GM12878 (cell line): ENCODE measurements around the gene YPEL2. TPM values are rescaled to one million over a fixed set of nuclear protein-coding genes. Genes with fewer than 3 reads are reported as not detected.
A peak's percentile ranks its signal among the peaks of the same experiment; 100 is the strongest.

Source experiments
- ATAC-seq: fragments of 200-7000 bp; cut with Tn5 transposase; 3 replicates; pipeline ENCODE4 v1.9.1; 2020; ENCODE audit warnings: mild to moderate bottlenecking, moderate library complexity
- BruUV-seq: library from RNA; stranded (reverse); fragments of 400-500 nt; replicated peaks from 2 replicates; lab custom pipeline; 2021; lab: Mats Ljungman, UMichigan
- CTCF ChIA-PET: fragments of 300-600 bp; sonication (Branson Sonifier 250); formaldehyde crosslinking; extraction: SDS; loops from one replicate; lab custom pipeline; 2021; ENCODE audit warnings: inconsistent platforms; lab: Yijun Ruan, JAX
- POLR2A ChIA-PET: fragments of 350-600 bp; formaldehyde crosslinking; extraction: SDS; loops from one replicate; lab custom pipeline; 2021; ENCODE audit warnings: inconsistent platforms; lab: Charles Lee
- RAD21 ChIA-PET: fragments of 300-600 bp; sonication (Branson Sonifier 250); formaldehyde crosslinking; loops from one replicate; lab custom pipeline; 2023; ENCODE audit warnings: antibody characterized with exemption; ENCODE audit not compliant: unreplicated experiment; lab: Charles Lee
- SMC1A ChIA-PET: fragments of 300-600 bp; sonication (Branson Sonifier 250); formaldehyde crosslinking; loops from one replicate; lab custom pipeline; 2023; ENCODE audit not compliant: unreplicated experiment, uncharacterized antibody; lab: Charles Lee
- DNase-seq: peaks from one replicate; pipeline ENCODE4 v3.0.0-alpha.2; 2011; ENCODE audit warnings: low read depth, low spot score
- FAIRE-seq: peaks from 3 replicates; lab custom pipeline; 2011; peaks lifted over from hg19 to GRCh38; lab: Jason Lieb, UNC
- H2AFZ ChIP-seq: 2 replicates; pipeline ENCODE4 v1.6.0; 2011; ENCODE audit warnings: low read depth, low read length, control low read depth; ENCODE audit not compliant: control insufficient read depth
- H3K27ac ChIP-seq: 2 replicates; pipeline ENCODE4 v1.5.1; 2011; ENCODE audit warnings: control low read depth; ENCODE audit not compliant: control insufficient read depth, insufficient read depth
- H3K27me3 ChIP-seq, 2 experiments: replicated peaks in 1 of 2; 2 replicates each; pipeline versions ENCODE4 v1.6.0 to v1.6.1; 2011; ENCODE audit warnings: low read length in 1 of 2; ENCODE audit not compliant: control insufficient read depth in 2 of 2, insufficient read depth in 2 of 2
- H3K36me3 ChIP-seq, 2 experiments: 2 replicates each; pipeline ENCODE4 v1.5.1; 2011; ENCODE audit warnings: low read length in 1 of 2; ENCODE audit not compliant: control insufficient read depth in 2 of 2, insufficient read depth in 2 of 2
- H3K4me1 ChIP-seq: 2 replicates; pipeline ENCODE4 v1.6.1; 2011; ENCODE audit warnings: mild to moderate bottlenecking, low read length, moderate library complexity, mixed read lengths; ENCODE audit not compliant: control insufficient read depth, insufficient read depth
- H3K4me2 ChIP-seq: 2 replicates; pipeline ENCODE4 v1.6.0; 2011; ENCODE audit warnings: control low read depth; ENCODE audit not compliant: control insufficient read depth, insufficient read depth
- H3K4me3 ChIP-seq: fragments of 200-600 bp; sonication (generic); 2 replicates; pipeline ENCODE4 v1.5.1; 2016
- H3K79me2 ChIP-seq: 2 replicates; pipeline ENCODE4 v1.6.0; 2011; ENCODE audit warnings: low read length; ENCODE audit not compliant: control insufficient read depth, insufficient read depth
- H3K9ac ChIP-seq: 2 replicates; pipeline ENCODE4 v1.8.0; 2011; ENCODE audit warnings: low read length, control low read depth, mixed read lengths; ENCODE audit not compliant: control insufficient read depth, insufficient read depth
- H3K9me3 ChIP-seq: replicated peaks from 3 replicates; pipeline ENCODE4 v1.5.1; 2011; ENCODE audit warnings: mild to moderate bottlenecking, low read length; ENCODE audit not compliant: control insufficient read depth, insufficient read depth
- H4K20me1 ChIP-seq: 2 replicates; pipeline ENCODE4 v1.6.0; 2011; ENCODE audit not compliant: control insufficient read depth, insufficient read depth
- BACH1 ChIP-seq: fragments of 450-650 bp; IDR thresholded peaks from 2 replicates; pipeline ENCODE4 v1.6.1; 2017; ENCODE audit warnings: mild to moderate bottlenecking, borderline replicate concordance
- CUX1 ChIP-seq: IDR thresholded peaks from 2 replicates; pipeline ENCODE4 v1.6.1; 2012; ENCODE audit warnings: improper control_type of control experiment, low read depth, low read length; ENCODE audit not compliant: insufficient replicate concordance
- EED ChIP-seq: sonication (generic); IDR thresholded peaks from 2 replicates; pipeline ENCODE4 v1.6.1; 2016; ENCODE audit warnings: antibody characterized with exemption, low read depth
- MEF2B ChIP-seq: fragments of 450-650 bp; IDR thresholded peaks from 2 replicates; pipeline ENCODE4 v1.6.1; 2018; ENCODE audit warnings: mild to moderate bottlenecking, moderate library complexity; ENCODE audit not compliant: partially characterized antibody, poor library complexity, severe bottlenecking
- RB1 ChIP-seq: fragments of 450-650 bp; formaldehyde crosslinking; IDR thresholded peaks from 2 replicates; pipeline ENCODE4 v1.6.1; 2017; ENCODE audit warnings: mild to moderate bottlenecking, borderline replicate concordance
- USF2 ChIP-seq: IDR thresholded peaks from 2 replicates; pipeline ENCODE4 v1.6.1; 2011; ENCODE audit warnings: low read depth, low read length, improper control_type of control experiment, borderline replicate concordance
- WGBS: methylation state at CpG from one replicate; pipeline ENCODE4 v1.1.6; 2016; ENCODE audit warnings: low lambda C conversion rate; ENCODE audit not compliant: insufficient replicate concordance, insufficient coverage; ENCODE audit errors: missing lambda C conversion rate; 5-methylcytosine and 5-hydroxymethylcytosine counted together
- in situ Hi-C: fragments of 300-500 bp; cut with MboI; formaldehyde crosslinking; loops from 9 replicates; pipeline ENCODE4 v1.14.3; 2018; ENCODE audit warnings: mixed read lengths
- intact Hi-C: fragments of 100-400 bp; cut with micrococcal nuclease; formaldehyde crosslinking; loops from one replicate; pipeline ENCODE4 v1.14.2; 2022; ENCODE audit not compliant: unreplicated experiment
- polyA plus RNA-seq, 11 experiments: library from polyadenylated mRNA; depleted of rRNA in 4 of 11; unstranded in 6 of 11; stranded (reverse) in 5 of 11; fragments of >200 nt; fragmentation: Nextera tagmentation in 4 of 11; fragmentation: Illumina TruSeq in 1 of 11; extraction: Ambion mirVana in 4 of 11; extraction: Trizol in 1 of 11; gene quantifications; 1 replicate in 1 of 11; 2 replicates in 10 of 11; pipeline versions ENCODE4 v1.2.1 to v1.2.3, GENCODE V29; 2011 to 2016; ENCODE audit warnings: inconsistent platforms in 2 of 11, missing spikeins in 2 of 11, low read depth in 1 of 11
- total RNA-seq, 4 experiments: library from RNA; depleted of rRNA in 3 of 4; stranded (reverse); fragments of >200 nt in 3 of 4; fragmentation: Illumina TruSeq in 1 of 4; extraction: Trizol in 1 of 4; gene quantifications; 2 replicates each; pipeline versions ENCODE4 v1.2.1 to v1.2.3, GENCODE V29; 2013 to 2021

The YPEL2 gene
- total and polyA plus RNA-seq, 10 of the 15 experiments (the other 5 are each of a cell fraction or from before 2014, with no cell fraction given), result 0.11 to 8.1 (median 0.48) TPM

DNA sequence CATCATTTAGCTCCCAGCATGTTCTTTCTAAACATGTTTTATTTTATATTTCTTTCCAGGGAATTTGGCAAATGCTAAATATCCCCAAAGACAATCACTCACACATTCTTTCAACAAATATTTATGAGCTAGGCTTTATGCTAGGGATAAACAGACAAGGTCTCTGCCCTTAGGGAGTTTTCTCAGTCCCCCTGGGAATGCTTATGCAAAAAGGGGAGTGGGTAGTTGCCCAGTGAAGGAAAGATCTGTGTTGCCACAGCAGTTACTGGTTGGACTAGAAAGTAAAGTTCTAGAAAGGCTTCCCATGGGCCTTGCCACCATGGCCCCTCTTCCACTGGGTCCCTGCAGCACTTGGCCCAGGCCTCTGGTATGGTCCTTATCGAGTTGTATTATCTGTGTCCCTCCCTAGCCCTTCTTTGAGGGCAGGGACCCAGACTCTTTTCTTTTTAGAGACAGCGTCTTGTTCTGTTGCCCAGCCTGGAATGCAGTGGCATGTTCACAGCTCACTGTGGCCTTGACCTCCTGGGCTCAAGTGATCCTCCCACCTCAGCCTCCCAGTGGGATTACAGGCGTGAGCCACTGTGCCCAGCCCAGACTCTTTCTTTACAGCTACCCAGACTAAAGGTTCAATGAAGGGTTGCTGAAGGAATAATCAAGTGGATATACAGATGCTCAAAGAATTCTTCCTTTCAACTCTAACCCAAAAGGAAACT is 78.0 kb downstream of the YPEL2 start:
- POLR2A ChIA-PET, result interaction anchor here (1.1 kb wide), 1 partner anchor 13 kb away, joined by 3 read pairs; no protein-coding TSS in a partner anchor
- H3K9ac ChIP-seq, result no peak overlapping the region
- FAIRE-seq (no peak), ATAC-seq (no peak), DNase-seq (no peak)
- BruUV-seq, result no TSS peak
- no peak overlapping the region for H3K4me2 ChIP-seq
- no peaks in the 10 kb centered on the region; the same call in 2 of the 3 replicates for H3K9me3 ChIP-seq
- no peaks in the 10 kb centered on the region for H4K20me1 ChIP-seq
- H2AFZ ChIP-seq, result no peak overlapping the region
- WGBS, result 29% methylated on average over 3 of the region's 3 CpGs
- H3K4me3 ChIP-seq, result no peak overlapping the region
- no peak overlapping the region for H3K27ac ChIP-seq
- TF ChIP-seq RB1, result no peak
- no peak for TF ChIP-seq USF2
- TF ChIP-seq BACH1, result no peak
- no peak for TF ChIP-seq EED
- peak; percentile 61 for TF ChIP-seq MEF2B
- TF ChIP-seq CUX1, result no peak
- TF ChIP-seq, all 136 proteins: peak for 1
- intact Hi-C loops (no loop called here), in situ Hi-C loops (no loop called here)
- no peaks in the 10 kb centered on the region for H3K27me3 ChIP-seq
- ChIA-PET RAD21 (no interaction called here), CTCF (interaction anchor here (1.1 kb wide), 1 partner anchor 15 kb away, joined by 3 read pairs; no protein-coding TSS in a partner anchor), SMC1A (no interaction called here)
- H3K4me1 ChIP-seq, result peaks cover 3% of the 10 kb centered on the region; the same call in 1 of the 2 replicates
- no peaks in the 10 kb centered on the region for H3K79me2 ChIP-seq
- no peaks in the 10 kb centered on the region for H3K36me3 ChIP-seq
